ENCODE measurements around the gene WASF3. TPM values are rescaled to one million over a fixed set of nuclear protein-coding genes. Genes with fewer than 3 reads are reported as not detected.
A peak's percentile ranks its signal among the peaks of the same experiment; 100 is the strongest.

The WASF3 gene
- total and polyA plus RNA-seq, 2 of the 13 experiments (the other 11 are each of a cell fraction or from before 2014, with no cell fraction given) = 10.4 to 17.2 TPM

GRCh38 chr13:26628706-26629105, 71.2 kb downstream of the WASF3 start:
- no peak overlapping the region for H3K27ac ChIP-seq (ENCODE audit: extremely low read length, insufficient read depth, low read length)
- CTCF ChIA-PET (ENCODE audit: low intra/inter-chr PET ratio, low total read pairs) = interaction anchor here (1.1 to 1.4 kb wide), 2 partner anchors 146 to 444 kb away, joined by 4 to 6 read pairs; no protein-coding TSS in a partner anchor
- WGBS (ENCODE audit: low lambda C conversion rate) = 68% methylated on average over 6 of the region's 8 CpGs
- peak; percentile 88 for ATAC-seq
- H3K27me3 ChIP-seq (ENCODE audit: control insufficient read depth in 1 of 2, insufficient read depth in 2 of 2, low read length in 2 of 2) = no peaks in the 10 kb centered on the region
- TF ChIP-seq CTCF (CRISPR knock-in tag; IDR thresholded peaks at IDR 0.05) (peak; percentile 36), HNRNPL (IDR thresholded peaks at IDR 0.05; ENCODE audit: low read depth, low read length) (no peak), STAG1 (CRISPR knock-in tag; IDR thresholded peaks at IDR 0.05) (peak; percentile 64), ZBTB7A (CRISPR knock-in tag; IDR thresholded peaks at IDR 0.05) (no peak), SOX13 (IDR thresholded peaks at IDR 0.05) (no peak), SOX13 (CRISPR knock-in tag; conservative IDR thresholded peaks at IDR 0.05 in 1 of 2, IDR thresholded peaks at IDR 0.05 in 1 of 2) (no peak)
- no peak for FAIRE-seq
- no peaks in the 10 kb centered on the region for H3K4me1 ChIP-seq (ENCODE audit: insufficient read depth, low read length)
- H3K9ac ChIP-seq (ENCODE audit: insufficient read depth, low read depth, low read length) = no peak overlapping the region
- no peaks in the 10 kb centered on the region; a peak in 1 of 5 replicates for H3K36me3 ChIP-seq (replicated peaks in 1 of 2; ENCODE audit: control insufficient read depth in 1 of 2, insufficient read depth in 2 of 2, low read length in 2 of 2)
- BruUV-seq (replicated peaks) = no TSS peak
- no peaks in the 10 kb centered on the region for H3K79me2 ChIP-seq (ENCODE audit: insufficient read depth, low read length)
- in situ Hi-C loops (cut with HindIII; ENCODE audit: extremely low pct_ligation_motif_present, low pct_unique_long_range_greater_than_20kb) (loop anchor here (10.0 kb wide), 1 partner anchor 444 kb away; no protein-coding TSS in a partner anchor), intact Hi-C loops (cut with micrococcal nuclease; ENCODE audit: unreplicated experiment) (no loop called here)
- no peak overlapping the region for H3K4me2 ChIP-seq (ENCODE audit: low read depth, low read length)
- H3K9me3 ChIP-seq (ENCODE audit: low read length) = peaks cover 10% of the 10 kb centered on the region; the same call in 1 of the 2 replicates
- peak; percentile 28 for DNase-seq (ENCODE audit: low spot score)
- POLR2A ChIA-PET = no interaction called here
- no peak overlapping the region for H2AFZ ChIP-seq (ENCODE audit: low read length)
- no peaks in the 10 kb centered on the region for H4K20me1 ChIP-seq (ENCODE audit: insufficient read depth, low read length)
- H3K4me3 ChIP-seq (replicated peaks in 1 of 3; ENCODE audit: insufficient read depth in 1 of 3, low read depth in 2 of 3, low read length in 3 of 3) = no peak overlapping the region

Measured in HepG2 (cell line).